Measurements from ENCODE around the gene MTNR1A.

DNA sequence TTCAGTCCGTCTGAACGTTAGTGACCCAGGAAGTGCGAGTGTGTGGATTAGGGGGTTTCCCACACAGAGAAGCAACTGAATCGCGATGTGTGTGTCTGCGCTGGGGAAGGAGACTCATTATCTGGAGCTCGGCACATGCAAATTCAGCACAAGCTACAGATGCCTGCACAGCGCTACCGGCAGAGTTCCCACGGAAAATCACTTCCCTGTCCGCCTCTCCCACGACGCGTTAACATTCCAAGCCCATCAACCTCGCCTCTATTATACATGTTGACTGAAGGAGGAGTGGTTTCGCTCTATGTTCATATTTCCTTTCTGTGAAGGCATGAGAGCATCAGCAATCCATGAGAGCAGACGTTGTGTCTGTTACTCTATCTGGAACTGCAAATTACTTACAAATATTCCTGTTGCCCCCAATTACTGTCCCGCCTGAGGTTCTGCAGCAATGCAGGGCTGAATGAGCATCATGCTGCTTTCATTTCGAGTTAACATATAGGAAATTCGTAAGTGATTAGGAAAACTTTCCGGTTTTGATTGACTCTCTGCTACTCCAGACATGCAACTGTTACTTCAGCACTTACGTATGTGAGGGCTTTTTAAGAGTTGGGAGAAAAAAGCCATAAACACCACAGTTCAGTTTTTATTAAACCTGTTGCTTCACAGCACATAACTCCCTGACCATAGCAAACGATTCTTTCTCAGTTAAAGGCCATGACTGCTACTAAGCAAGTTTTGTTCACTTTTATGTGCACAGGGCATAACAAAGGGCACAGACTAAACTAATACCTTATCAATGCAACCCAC, 15.0 kb upstream of the MTNR1A start:
- TF ChIP-seq, protein P1, sequence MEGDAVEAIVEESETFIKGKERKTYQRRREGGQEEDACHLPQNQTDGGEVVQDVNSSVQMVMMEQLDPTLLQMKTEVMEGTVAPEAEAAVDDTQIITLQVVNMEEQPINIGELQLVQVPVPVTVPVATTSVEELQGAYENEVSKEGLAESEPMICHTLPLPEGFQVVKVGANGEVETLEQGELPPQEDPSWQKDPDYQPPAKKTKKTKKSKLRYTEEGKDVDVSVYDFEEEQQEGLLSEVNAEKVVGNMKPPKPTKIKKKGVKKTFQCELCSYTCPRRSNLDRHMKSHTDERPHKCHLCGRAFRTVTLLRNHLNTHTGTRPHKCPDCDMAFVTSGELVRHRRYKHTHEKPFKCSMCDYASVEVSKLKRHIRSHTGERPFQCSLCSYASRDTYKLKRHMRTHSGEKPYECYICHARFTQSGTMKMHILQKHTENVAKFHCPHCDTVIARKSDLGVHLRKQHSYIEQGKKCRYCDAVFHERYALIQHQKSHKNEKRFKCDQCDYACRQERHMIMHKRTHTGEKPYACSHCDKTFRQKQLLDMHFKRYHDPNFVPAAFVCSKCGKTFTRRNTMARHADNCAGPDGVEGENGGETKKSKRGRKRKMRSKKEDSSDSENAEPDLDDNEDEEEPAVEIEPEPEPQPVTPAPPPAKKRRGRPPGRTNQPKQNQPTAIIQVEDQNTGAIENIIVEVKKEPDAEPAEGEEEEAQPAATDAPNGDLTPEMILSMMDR (IDR thresholded peaks at IDR 0.05) = no peak
- no peak for TF ChIP-seq POLR2A (IDR thresholded peaks at IDR 0.05)
- TF ChIP-seq EP300 (IDR thresholded peaks at IDR 0.05) = no peak

Measured in ovary (tissue), 3 donors.